HUDEP-2 (cell line): ENCODE data around the gene MSI2.
A peak's percentile ranks its signal among the peaks of the same experiment; 100 is the strongest.

ENCODE experiments used
- DNase-seq, 76 experiments: peaks; one replicate each; lab custom pipeline; 2025; ENCODE audit not compliant: unreplicated experiment in 76 of 76; lab: John Stamatoyannopoulos, UW

The MSI2 gene

DNA sequence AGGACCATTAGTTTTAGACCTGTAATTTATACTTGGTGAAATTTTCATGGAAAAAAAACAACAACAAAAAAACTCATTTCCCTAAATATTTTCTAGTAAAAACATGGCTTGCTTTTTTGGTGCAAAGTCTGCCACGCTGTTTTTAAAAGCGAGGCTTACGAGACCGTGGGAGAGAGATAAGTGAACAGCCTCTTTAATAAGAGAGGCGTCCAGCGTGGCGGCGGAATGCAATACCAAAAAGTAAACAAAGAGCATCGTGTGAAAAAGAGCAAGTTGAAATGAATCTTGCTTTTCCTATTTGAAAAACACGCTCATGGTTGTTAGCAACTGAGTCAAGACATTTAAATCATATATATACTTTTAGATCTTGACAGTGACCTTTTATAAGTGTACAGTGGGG is 10.5 kb upstream of the MSI2 start:
- no peak for DNase-seq

DNA sequence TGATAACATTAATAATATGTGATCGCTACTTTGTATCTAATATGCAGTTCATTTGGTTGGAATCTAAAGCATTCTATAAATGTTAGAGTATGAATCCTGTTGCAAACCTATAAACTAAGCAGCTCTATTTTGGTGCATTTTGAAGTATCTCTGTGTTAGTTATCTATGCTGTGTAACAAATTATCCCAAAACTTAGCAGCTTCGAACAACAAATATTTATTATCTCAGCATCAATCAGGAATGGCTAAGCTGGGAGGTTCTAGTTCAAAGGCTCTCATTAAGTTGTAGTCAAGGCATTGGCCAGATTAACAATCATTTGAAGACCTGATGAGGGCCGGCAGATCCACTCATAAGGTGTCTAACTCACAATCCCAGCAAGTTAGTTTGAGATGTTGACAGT is 10.1 kb upstream of the MSI2 start:
- no peak for DNase-seq

- DNase-seq = no peak
Measured at GRCh38 chr17:57247261-57247660, 9.1 kb upstream of the MSI2 start.

DNA sequence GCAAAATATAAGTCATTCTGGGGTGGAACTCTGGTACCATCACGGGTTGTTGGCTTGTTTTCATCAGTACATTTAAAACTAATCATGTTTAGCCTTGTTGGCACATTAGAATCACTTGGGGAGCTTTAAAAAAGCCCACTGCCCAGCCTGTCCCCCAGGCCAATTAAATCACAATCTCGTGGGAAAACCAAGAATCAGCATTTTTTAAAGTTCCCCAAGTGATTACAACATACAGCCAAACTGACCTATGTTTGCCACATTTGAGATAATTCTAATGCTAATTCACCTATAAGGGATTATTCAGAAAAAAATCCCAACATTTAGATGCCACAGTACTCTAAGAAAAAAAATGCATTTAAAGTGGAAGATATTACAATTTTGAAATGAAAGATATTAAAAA is 8.4 kb upstream of the MSI2 start:
- no peak for DNase-seq

DNA sequence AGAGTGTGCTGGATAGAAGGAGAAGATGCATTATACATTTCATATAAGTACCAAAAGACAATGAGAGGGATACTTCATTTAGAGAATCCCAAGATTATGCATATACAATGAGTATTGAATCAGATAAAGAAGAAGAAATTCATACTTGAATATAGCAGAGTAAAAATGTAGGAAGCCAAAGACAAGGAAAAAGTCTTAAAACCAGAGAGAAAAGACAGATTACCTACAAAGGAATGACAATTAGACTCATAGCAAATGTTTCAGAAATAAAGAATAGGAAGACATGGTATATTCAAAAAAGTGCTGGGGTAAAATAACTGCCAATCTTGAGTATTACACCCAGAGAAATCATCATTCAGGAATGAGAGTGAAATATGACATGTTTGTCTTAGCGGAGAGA is 6.8 kb upstream of the MSI2 start:
- DNase-seq = no peak

DNA sequence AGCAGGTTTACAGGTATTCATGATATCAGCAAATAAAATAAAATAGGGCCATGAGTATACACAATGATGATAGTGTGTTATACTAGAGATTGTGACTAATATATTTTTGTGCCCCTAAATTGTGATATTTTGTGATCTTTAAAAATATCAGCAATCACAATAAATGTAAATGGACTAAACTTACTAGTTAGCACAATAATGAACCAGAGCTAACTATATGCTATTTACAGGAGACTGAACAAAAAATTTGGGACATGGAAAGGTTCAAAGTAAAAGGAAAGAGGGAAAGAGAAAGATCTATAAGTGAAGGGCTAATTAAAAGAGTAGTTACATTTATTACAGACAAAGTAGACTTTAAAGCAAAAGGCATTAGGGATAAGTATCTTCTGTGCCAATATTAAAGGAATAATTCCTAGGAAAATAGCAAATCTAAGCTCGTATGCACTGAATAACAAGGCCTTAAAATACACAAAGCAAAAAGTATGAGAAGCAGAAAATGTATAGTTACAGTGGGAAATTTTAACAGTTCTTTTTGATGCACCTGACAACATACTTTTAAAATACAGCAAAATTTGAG is 5.0 kb upstream of the MSI2 start:
- no peak for DNase-seq

GRCh38 chr17:57253362-57254065 is 2.8 kb upstream of the MSI2 start:
- no peak for DNase-seq

- no peak for DNase-seq
Measured at GRCh38 chr17:57255182-57255775, 1.0 kb upstream of the MSI2 start.

DNA sequence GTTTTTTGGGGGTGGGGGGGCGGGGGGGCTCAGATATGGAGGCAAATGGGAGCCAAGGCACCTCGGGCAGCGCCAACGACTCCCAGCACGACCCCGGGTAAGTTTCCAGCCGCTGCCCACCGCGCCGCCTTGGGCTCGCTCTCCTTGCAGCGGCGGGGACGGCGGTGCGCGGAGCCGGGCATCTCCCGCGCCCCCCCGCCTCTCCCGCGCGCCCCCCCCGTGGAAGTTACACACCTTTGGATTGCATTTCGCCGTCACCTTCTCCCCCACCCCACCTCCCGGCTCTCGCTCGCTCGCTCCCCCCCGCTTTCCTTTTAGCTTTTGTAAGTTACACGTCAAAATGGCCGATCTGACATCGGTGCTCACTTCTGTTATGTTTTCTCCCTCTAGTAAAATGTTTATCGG is 387 bp downstream of the MSI2 start:
- peak in 7 of 76 experiments; percentile 1 to 52 (median 12) for DNase-seq

DNA sequence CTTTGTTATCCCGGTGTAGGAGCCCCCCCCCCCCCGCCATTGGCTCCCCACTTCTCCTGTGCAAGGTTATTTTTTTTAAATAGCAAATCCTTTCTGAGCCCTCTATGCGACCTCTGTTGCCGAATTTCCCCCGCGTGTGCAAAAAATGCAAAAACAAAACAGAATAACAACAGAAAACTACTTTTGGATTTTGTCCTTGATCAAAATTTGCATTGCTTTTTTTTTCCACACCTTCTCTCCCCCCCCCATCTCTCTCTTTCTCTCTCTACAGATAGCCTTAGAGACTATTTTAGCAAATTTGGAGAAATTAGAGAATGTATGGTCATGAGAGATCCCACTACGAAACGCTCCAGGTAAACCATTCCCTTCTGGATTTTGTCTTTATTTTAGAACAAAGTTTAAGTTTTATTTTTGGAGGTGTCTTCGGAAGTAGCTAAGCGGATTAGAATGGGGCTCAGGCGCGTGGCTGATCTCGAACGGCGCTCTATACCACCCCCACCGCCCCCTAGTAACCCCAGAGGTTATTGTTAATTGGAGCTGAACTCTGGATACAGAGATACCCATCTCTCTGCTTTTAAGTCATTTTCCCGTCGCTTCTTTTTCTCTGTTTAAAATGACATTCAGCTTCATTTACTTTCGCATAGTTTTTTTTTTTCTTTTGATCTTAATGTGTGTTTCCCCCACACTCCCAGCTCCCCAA is 1.0 kb downstream of the MSI2 start:
- DNase-seq = peak in 20 of 76 experiments; percentile 8 to 55 (median 16)

- peak in 9 of 76 experiments; percentile 4 to 37 (median 9) for DNase-seq
Measured at GRCh38 chr17:57257895-57258851, 1.9 kb downstream of the MSI2 start.

DNA sequence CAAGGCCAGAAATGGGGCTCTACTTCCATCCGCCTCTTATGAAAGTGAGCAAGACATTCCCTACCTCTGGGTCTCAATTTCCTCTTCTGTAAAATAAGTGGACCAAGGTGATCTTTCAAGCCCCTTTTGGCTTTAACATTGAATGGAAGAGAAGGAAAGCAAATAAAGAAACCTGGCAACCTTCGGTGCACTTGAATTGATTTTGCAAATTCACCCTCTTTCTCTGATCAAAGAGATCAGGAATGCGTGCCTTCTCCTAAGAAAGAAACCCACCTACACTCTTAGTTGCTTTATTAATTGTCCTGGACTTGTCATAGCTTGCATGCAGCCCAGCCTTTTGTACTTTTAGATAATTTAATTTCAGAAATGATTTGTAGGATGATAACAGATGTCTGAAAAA is 3.0 kb downstream of the MSI2 start:
- no peak for DNase-seq

DNA sequence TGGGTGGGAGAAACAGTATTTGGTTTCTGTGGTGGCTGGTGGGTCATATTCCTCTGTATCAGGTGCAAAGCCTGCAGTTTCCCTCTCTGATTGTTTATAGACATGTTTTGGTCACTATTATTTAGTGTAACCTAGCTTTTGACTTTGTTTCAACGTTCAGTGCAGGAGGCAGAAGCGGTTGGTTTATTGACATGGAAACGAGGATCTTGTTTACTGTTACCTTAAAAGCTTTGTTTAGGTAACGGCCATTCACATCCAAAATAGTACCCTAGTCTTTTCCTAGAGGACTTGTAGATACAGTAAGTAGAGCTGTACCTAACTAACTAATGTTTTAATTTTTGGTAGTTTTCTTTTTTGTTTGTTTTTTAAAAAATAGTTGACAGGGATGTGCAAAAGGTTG is 3.5 kb downstream of the MSI2 start:
- DNase-seq = no peak

- DNase-seq = no peak
Measured at GRCh38 chr17:57260325-57261083, 4.2 kb downstream of the MSI2 start.

GRCh38 chr17:57261084-57261461 is 4.8 kb downstream of the MSI2 start:
- no peak for DNase-seq

DNA sequence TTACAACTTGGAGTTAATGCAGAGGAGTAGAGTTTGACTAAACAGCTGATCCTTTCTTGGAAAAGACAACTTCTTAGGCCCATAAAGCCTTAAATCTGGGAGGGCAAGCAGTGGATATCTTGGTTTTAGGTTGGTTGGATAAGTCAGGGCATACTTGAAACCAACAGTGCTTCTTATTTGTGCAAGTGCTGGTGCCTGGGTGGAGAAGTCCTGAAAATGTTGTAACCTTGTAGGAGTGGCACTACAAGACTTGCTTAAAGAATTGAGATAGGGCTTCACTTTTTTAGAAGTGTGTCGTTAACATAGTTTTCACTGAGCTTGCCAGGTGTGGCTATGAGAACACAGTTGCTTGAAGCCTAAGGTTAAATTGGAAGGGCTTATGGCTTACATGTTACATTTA is 6.2 kb downstream of the MSI2 start:
- DNase-seq = no peak

DNA sequence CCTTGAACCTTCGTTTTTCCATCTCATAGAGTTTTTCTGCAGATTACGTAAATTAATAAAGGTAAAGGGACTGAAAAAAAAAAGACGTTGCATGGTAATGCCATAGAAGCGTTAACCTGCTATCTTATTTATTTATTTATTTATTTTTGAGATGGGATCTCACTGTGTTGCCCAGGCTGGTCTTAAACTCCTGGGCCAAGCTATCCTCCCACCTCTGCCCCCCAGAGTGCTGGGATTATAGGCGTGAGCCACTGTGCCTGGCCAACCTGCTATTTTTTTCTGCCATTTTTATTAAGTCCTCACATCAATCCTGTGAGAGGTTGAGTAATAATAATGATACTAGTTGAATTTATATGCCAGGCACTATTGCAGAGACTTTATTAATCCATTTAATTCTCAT is 7.9 kb downstream of the MSI2 start:
- no peak for DNase-seq

GRCh38 chr17:57264776-57265175 is 8.5 kb downstream of the MSI2 start:
- DNase-seq = no peak

GRCh38 chr17:57266902-57267311 is 10.6 kb downstream of the MSI2 start:
- no peak for DNase-seq

- no peak for DNase-seq
Measured at GRCh38 chr17:57268181-57268580, 11.9 kb downstream of the MSI2 start.
